PC-9 (cell line): ENCODE data around the gene NOL9. TPM values are rescaled to one million over a fixed set of nuclear protein-coding genes. Genes with fewer than 3 reads are reported as not detected.

Experiments used
- BruUV-seq: library from RNA; stranded (reverse); fragments of 400-500 nt; replicated peaks from 2 replicates; lab custom pipeline; 2021; lab: Mats Ljungman, UMichigan
- CTCF ChIA-PET: fragments of 300-600 bp; sonication (Branson Sonifier 250); formaldehyde crosslinking; loops from one replicate; lab custom pipeline; 2022; ENCODE audit warnings: antibody characterized with exemption; lab: Charles Lee
- POLR2A ChIA-PET: fragments of 300-600 bp; sonication (Branson Sonifier 250); formaldehyde crosslinking; loops from one replicate; lab custom pipeline; 2022; ENCODE audit warnings: antibody characterized with exemption; ENCODE audit not compliant: unreplicated experiment; lab: Charles Lee
- DNase-seq, 2 experiments: peaks; one replicate each; pipeline versions ENCODE4 v3.0.0 to v3.0.0-alpha.2; 2015 to 2022; ENCODE audit warnings: mixed read lengths in 1 of 2
- H2AFZ ChIP-seq: fragments of 200-600 bp; sonication (generic); 2 replicates; pipeline ENCODE4 v1.8.1; 2017; ENCODE audit warnings: antibody characterized with exemption
- H3F3A ChIP-seq: fragments of 200-600 bp; sonication (generic); 2 replicates; pipeline ENCODE4 v1.8.1; 2017; ENCODE audit warnings: antibody characterized with exemption, mild to moderate bottlenecking, low read depth; ENCODE audit not compliant: insufficient read depth
- H3K27ac ChIP-seq: fragments of 200-600 bp; sonication (generic); 2 replicates; pipeline ENCODE4 v1.6.1; 2016; ENCODE audit warnings: mixed run types
- H3K27me3 ChIP-seq: fragments of 200-600 bp; sonication (generic); 2 replicates; pipeline ENCODE4 v1.6.1; 2016; ENCODE audit warnings: low read depth, mixed run types; ENCODE audit not compliant: insufficient read depth
- H3K36me3 ChIP-seq: fragments of 200-600 bp; sonication (generic); 2 replicates; pipeline ENCODE4 v1.6.1; 2016; ENCODE audit warnings: low read depth, mixed run types
- H3K4me1 ChIP-seq: fragments of 200-600 bp; sonication (generic); replicated peaks from 2 replicates; pipeline ENCODE4 v1.6.1; 2016; ENCODE audit warnings: mixed run types; ENCODE audit not compliant: insufficient read depth
- H3K4me2 ChIP-seq: fragments of 200-600 bp; sonication (generic); 2 replicates; pipeline ENCODE4 v1.6.1; 2017; ENCODE audit warnings: mixed run types
- H3K4me3 ChIP-seq: fragments of 200-600 bp; sonication (generic); 2 replicates; pipeline ENCODE4 v1.6.1; 2016; ENCODE audit warnings: mixed run types
- H3K79me2 ChIP-seq: fragments of 200-600 bp; sonication (generic); 2 replicates; pipeline ENCODE4 v1.6.1; 2017; ENCODE audit warnings: low read depth, mixed run types
- H3K9me2 ChIP-seq: fragments of 200-600 bp; sonication (generic); 2 replicates; pipeline ENCODE4 v1.8.1; 2017; ENCODE audit warnings: mild to moderate bottlenecking; ENCODE audit not compliant: insufficient read depth
- H3K9me3 ChIP-seq: fragments of 200-600 bp; sonication (generic); 2 replicates; pipeline ENCODE4 v1.8.1; 2016; ENCODE audit warnings: low read depth; ENCODE audit not compliant: insufficient read depth
- H4K20me1 ChIP-seq: fragments of 200-600 bp; sonication (generic); 2 replicates; pipeline ENCODE4 v1.8.1; 2017; ENCODE audit not compliant: insufficient read depth
- CTCF ChIP-seq: fragments of 200-600 bp; sonication (generic); conservative IDR thresholded peaks from 2 replicates; pipeline ENCODE4 v1.6.1; 2017; ENCODE audit warnings: mixed run types, antibody characterized with exemption, mild to moderate bottlenecking, moderate library complexity
- EZH2 ChIP-seq: fragments of 200-600 bp; sonication (generic); IDR thresholded peaks from 2 replicates; pipeline ENCODE4 v1.8.0; 2017; ENCODE audit warnings: antibody characterized with exemption, low read depth
- intact Hi-C: fragments of 100-400 bp; cut with micrococcal nuclease; formaldehyde crosslinking; loops from one replicate; pipeline ENCODE4 v1.10.0; 2022; ENCODE audit not compliant: unreplicated experiment
- total RNA-seq: library from RNA; stranded (reverse); gene quantifications from 2 replicates; pipeline ENCODE4 v1.2.3, GENCODE V29; 2021

NOL9 gene
- total RNA-seq, 1 experiment from 2014 or later = 28.4 TPM

- ChIA-PET CTCF (no interaction called here), POLR2A (no interaction called here)
- H4K20me1 ChIP-seq = no peaks in the 10 kb centered on the region
- intact Hi-C loops = no loop called here
- no peak overlapping the region for H2AFZ ChIP-seq
- no peaks in the 10 kb centered on the region for H3K79me2 ChIP-seq
- no peak overlapping the region for H3K27ac ChIP-seq
- DNase-seq = no peak
- no peak overlapping the region for H3K4me3 ChIP-seq
- no peaks in the 10 kb centered on the region for H3K9me3 ChIP-seq
- TF ChIP-seq CTCF (no peak), EZH2 (no peak)
- H3K9me2 ChIP-seq = no peaks in the 10 kb centered on the region
- no peak overlapping the region for H3K4me2 ChIP-seq
- no peaks in the 10 kb centered on the region for H3K27me3 ChIP-seq
- no peaks in the 10 kb centered on the region for H3K36me3 ChIP-seq
- H3F3A ChIP-seq = no peaks in the 10 kb centered on the region
- H3K4me1 ChIP-seq = no peaks in the 10 kb centered on the region
- no TSS peak for BruUV-seq
Observed at GRCh38 chr1:6504887-6505286, 49.4 kb downstream of the NOL9 start.

DNA sequence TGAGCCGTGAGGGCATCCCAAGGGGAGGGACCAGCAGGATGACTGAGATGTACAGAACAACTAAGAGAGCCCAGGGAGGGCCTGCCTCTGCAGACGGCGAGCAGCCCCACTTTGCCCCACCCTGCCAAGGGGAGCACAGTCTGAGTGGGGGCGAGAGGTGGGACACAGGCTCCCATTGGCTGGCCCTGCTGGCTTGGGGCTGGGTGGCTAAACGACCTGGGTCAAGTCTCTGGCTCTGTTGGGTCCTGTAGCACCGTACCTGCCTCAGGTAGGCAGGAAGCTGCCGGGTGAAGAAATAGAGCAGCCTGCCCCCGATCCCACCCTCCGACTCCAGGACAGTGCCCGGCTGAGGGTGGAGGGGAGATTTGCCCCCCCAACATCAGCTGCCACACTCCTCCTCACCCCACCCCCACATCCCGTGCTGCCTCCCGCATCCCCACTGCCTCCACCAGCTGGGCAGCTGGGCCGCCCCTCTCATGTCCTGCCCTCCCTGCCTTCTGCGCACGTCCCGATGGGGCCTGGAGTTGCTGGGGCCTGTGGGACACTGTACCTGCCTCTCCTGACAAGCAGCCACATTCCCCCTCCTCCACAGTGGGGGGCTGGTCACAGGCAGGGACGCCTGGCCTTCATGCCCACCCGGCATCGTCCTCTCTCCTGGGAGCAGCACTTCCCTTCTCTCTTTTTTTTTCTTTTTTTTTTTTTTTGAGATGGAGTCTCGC lies 50.3 kb downstream of the NOL9 start:
- Histone ChIP-seq H3K27ac (no peak overlapping the region), H4K20me1 (no peaks in the 10 kb centered on the region), H3K9me3 (no peaks in the 10 kb centered on the region), H3K4me2 (no peak overlapping the region), H3K36me3 (no peaks in the 10 kb centered on the region), H3K9me2 (no peaks in the 10 kb centered on the region), H3F3A (no peaks in the 10 kb centered on the region), H3K4me1 (no peaks in the 10 kb centered on the region), H3K79me2 (no peaks in the 10 kb centered on the region), H3K27me3 (no peaks in the 10 kb centered on the region), H2AFZ (no peak overlapping the region), H3K4me3 (no peak overlapping the region)
- ChIA-PET POLR2A (no interaction called here), CTCF (interaction anchor here (0.6 to 1.0 kb wide), 2 partner anchors 9 to 25 kb away, joined by 3 read pairs; no protein-coding TSS in a partner anchor)
- intact Hi-C loops = no loop called here
- no peak for DNase-seq
- no peak for TF ChIP-seq CTCF
- TF ChIP-seq EZH2 = no peak
- no TSS peak for BruUV-seq

- Histone ChIP-seq H3K36me3 (no peaks in the 10 kb centered on the region), H3K27me3 (no peaks in the 10 kb centered on the region), H3K9me2 (no peaks in the 10 kb centered on the region), H3F3A (no peaks in the 10 kb centered on the region), H3K9me3 (no peaks in the 10 kb centered on the region), H2AFZ (no peak overlapping the region), H4K20me1 (no peaks in the 10 kb centered on the region), H3K79me2 (no peaks in the 10 kb centered on the region), H3K27ac (no peak overlapping the region), H3K4me1 (peaks cover 5% of the 10 kb centered on the region; the same call in 1 of the 2 replicates), H3K4me2 (no peak overlapping the region), H3K4me3 (no peak overlapping the region)
- no TSS peak for BruUV-seq
- intact Hi-C loops = no loop called here
- ChIA-PET CTCF (interaction anchor here (0.6 to 1.8 kb wide), 2 partner anchors 11 to 26 kb away, joined by 3 to 4 read pairs; no protein-coding TSS in a partner anchor), POLR2A (interaction anchor here (0.6 to 0.7 kb wide), 2 partner anchors 102 to 110 kb away, joined by 3 to 5 read pairs; no protein-coding TSS in a partner anchor)
- DNase-seq = peak in 1 of 2 experiments; percentile 55
- TF ChIP-seq EZH2 = no peak
- no peak for TF ChIP-seq CTCF
Observed at GRCh38 chr1:6502000-6502891, 52.1 kb downstream of the NOL9 start.
